ENCODE data around the gene PRX.
"Not testable (repeated sequence)": the region's sequence is repeated elsewhere in the genome, so short reads cannot be mapped to it uniquely, and the experiment has no call there.

The PRX gene

DNA sequence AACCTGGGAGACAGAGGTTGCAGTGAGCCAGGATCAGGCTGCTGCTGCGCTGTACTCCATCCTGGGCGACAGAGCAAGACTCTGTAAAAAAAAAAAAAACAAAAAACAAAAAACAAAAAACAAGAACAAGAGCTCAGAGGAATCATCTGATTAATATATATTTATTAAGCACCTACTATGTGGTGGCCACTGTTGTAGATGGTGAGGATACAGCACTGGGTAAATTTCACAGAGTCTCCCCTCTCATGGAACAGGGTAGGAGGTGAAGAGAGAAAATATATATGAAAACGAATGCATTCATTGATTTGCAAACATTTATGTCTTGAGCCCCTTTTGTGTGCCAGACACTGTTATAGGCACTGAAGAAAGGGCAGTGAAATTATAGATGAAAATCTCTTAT, 18.5 kb upstream of the PRX start:
- DNase-seq (ENCODE audit: low spot score) = no peak
- TF ChIP-seq, protein P1, sequence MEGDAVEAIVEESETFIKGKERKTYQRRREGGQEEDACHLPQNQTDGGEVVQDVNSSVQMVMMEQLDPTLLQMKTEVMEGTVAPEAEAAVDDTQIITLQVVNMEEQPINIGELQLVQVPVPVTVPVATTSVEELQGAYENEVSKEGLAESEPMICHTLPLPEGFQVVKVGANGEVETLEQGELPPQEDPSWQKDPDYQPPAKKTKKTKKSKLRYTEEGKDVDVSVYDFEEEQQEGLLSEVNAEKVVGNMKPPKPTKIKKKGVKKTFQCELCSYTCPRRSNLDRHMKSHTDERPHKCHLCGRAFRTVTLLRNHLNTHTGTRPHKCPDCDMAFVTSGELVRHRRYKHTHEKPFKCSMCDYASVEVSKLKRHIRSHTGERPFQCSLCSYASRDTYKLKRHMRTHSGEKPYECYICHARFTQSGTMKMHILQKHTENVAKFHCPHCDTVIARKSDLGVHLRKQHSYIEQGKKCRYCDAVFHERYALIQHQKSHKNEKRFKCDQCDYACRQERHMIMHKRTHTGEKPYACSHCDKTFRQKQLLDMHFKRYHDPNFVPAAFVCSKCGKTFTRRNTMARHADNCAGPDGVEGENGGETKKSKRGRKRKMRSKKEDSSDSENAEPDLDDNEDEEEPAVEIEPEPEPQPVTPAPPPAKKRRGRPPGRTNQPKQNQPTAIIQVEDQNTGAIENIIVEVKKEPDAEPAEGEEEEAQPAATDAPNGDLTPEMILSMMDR (IDR thresholded peaks at IDR 0.05; ENCODE audit: extremely low read depth, missing control alignments) = no peak

DNA sequence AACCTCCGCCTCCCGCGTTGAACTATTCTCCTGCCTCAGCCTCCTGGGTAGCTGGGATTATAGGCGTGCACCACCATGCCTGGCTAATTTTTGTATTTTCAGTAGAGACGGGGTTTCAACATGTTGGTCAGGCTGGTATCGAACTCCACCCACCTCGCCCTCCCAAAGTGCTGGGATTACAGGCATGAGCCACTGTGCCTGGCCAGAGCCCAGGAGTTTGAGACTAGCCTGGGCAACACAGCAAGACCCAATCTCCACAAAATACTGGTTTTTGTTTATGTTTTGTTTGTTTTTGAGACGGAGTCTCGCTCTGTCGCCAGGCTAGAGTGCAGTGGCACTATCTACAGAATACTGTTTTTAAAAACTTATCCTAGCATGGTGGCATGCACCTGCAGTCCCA, 17.1 kb upstream of the PRX start:
- not testable (repeated sequence) for DNase-seq (ENCODE audit: low spot score)

GRCh38 chr19:40428197-40428596, 15.0 kb upstream of the PRX start:
- DNase-seq (ENCODE audit: low spot score) = not testable (repeated sequence)

GRCh38 chr19:40425450-40426287, 12.5 kb upstream of the PRX start, which contains the start of gene SERTAD1:
Gene SERTAD1, minus strand, starts transcription at chr19:40425992. Its CDS starts 2,446 bp downstream, at chr19:40423546.
- peak; percentile 99 for DNase-seq (ENCODE audit: low spot score)
- TF ChIP-seq, protein P1 (IDR thresholded peaks at IDR 0.05; ENCODE audit: extremely low read depth, missing control alignments) = peak; percentile 50

GRCh38 chr19:40424637-40425449, 11.7 kb upstream of the PRX start:
- no peak for DNase-seq (ENCODE audit: low spot score)
- TF ChIP-seq, protein P1 (IDR thresholded peaks at IDR 0.05; ENCODE audit: extremely low read depth, missing control alignments) = no peak

GRCh38 chr19:40423938-40424337, 10.8 kb upstream of the PRX start:
- no peak for DNase-seq (ENCODE audit: low spot score)
- TF ChIP-seq, protein P1 (IDR thresholded peaks at IDR 0.05; ENCODE audit: extremely low read depth, missing control alignments) = no peak

DNA sequence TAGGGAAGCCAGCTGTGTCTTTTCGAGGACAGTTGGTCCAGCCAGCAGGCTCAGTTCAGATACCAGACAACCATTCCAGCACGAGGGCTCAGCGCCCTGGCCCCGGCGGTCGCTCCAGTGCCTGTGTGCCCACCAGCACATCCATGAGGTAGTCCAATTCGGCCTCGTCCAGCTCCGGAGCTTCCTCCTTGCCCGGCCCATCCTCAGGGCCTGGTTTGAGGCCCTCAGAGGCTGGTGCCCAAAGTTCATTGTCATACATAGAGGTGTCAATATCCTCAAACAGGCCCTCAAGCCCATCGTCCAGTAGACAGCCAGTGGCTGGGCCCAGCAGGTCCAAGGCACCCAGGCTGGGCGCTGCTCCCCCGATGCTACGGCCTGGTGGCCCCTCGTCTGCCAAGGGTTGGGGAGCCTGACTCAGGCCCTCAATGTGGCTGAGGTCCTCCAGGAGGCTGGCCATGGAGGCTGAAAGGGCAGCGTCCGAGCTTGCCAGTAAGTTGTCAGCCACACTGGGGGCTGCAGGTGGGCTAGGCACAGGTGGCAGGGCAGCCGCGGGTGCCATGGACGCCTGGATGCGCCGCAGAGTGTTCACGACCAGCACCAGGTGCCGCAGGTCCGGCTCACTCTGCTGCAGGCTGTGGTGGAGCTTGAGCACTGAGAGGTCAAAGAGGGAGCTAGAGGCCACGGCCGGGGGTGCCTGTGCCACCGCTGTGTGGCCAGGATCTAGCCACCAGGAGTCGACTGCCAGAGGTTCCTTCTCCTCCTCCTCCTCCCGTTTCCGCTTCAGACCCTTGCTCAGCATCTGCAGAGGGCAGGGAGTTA, 9.8 kb upstream of the PRX start:
- TF ChIP-seq, protein P1 (IDR thresholded peaks at IDR 0.05; ENCODE audit: extremely low read depth, missing control alignments) = no peak
- DNase-seq (ENCODE audit: low spot score) = no peak
